PC-3 (cell line): Measurements from ENCODE around the gene OXCT1. TPM values are rescaled to one million over a fixed set of nuclear protein-coding genes. Genes with fewer than 3 reads are reported as not detected.

Experiments
- ATAC-seq: fragments of 200-7000 bp; cut with Tn5 transposase; 2 replicates; pipeline ENCODE4 v1.9.1; 2020; ENCODE audit warnings: mild to moderate bottlenecking, moderate library complexity
- BruUV-seq: library from RNA; stranded (reverse); fragments of 400-500 nt; replicated peaks from 2 replicates; lab custom pipeline; 2021; lab: Mats Ljungman, UMichigan
- CTCF ChIA-PET: fragments of 300-600 bp; sonication (Branson Sonifier 250); formaldehyde crosslinking; loops from one replicate; lab custom pipeline; 2022; ENCODE audit warnings: antibody characterized with exemption; lab: Charles Lee
- POLR2A ChIA-PET: fragments of 300-600 bp; sonication (Branson Sonifier 250); formaldehyde crosslinking; loops from one replicate; lab custom pipeline; 2022; ENCODE audit warnings: antibody characterized with exemption; ENCODE audit not compliant: unreplicated experiment; lab: Charles Lee
- DNase-seq: peaks from one replicate; pipeline ENCODE4 v3.0.0-alpha.2; 2015
- H2AFZ ChIP-seq: fragments of 300-600 bp; sonication (generic); 2 replicates; pipeline ENCODE4 v1.6.0; 2016; ENCODE audit warnings: antibody characterized with exemption, low read length
- H3F3A ChIP-seq: fragments of 300-600 bp; sonication (generic); one replicate; pipeline ENCODE4 v1.6.0; 2017; ENCODE audit warnings: antibody characterized with exemption, low read length, control low read depth, mild to moderate bottlenecking; ENCODE audit not compliant: unreplicated experiment
- H3K27ac ChIP-seq: fragments of 300-600 bp; sonication (generic); 2 replicates; pipeline ENCODE4 v1.5.1; 2016; ENCODE audit warnings: mild to moderate bottlenecking, low read length
- H3K27me3 ChIP-seq: fragments of 300-600 bp; sonication (generic); 2 replicates; pipeline ENCODE4 v1.6.1; 2016; ENCODE audit warnings: low read length, mixed read lengths
- H3K36me3 ChIP-seq: fragments of 300-600 bp; sonication (generic); 2 replicates; pipeline ENCODE4 v1.6.1; 2016; ENCODE audit warnings: low read depth, mixed run types, low read length, mixed read lengths
- H3K4me1 ChIP-seq: fragments of 300-600 bp; sonication (generic); 2 replicates; pipeline ENCODE4 v1.5.1; 2016; ENCODE audit warnings: low read length; ENCODE audit not compliant: insufficient read depth
- H3K4me2 ChIP-seq: fragments of 300-600 bp; sonication (generic); 2 replicates; pipeline ENCODE4 v1.6.0; 2016; ENCODE audit warnings: low read length
- H3K4me3 ChIP-seq: fragments of 300-600 bp; sonication (generic); 2 replicates; pipeline ENCODE4 v1.5.1; 2016; ENCODE audit warnings: mild to moderate bottlenecking, low read length, mixed read lengths
- H3K79me2 ChIP-seq: fragments of 300-600 bp; sonication (generic); 2 replicates; pipeline ENCODE4 v1.6.1; 2017; ENCODE audit warnings: low read length, mixed read lengths
- H3K9ac ChIP-seq: fragments of 300-600 bp; sonication (generic); 2 replicates; pipeline ENCODE4 v1.6.0; 2016; ENCODE audit warnings: mild to moderate bottlenecking, low read length
- H3K9me2 ChIP-seq: fragments of 300-600 bp; sonication (generic); replicated peaks from 2 replicates; pipeline ENCODE4 v1.6.1; 2016; ENCODE audit warnings: mixed run types, low read length, mixed read lengths
- H3K9me3 ChIP-seq: fragments of 300-600 bp; sonication (generic); 2 replicates; pipeline ENCODE4 v1.6.1; 2016; ENCODE audit warnings: low read length, mixed read lengths
- H4K20me1 ChIP-seq: fragments of 300-600 bp; sonication (generic); 2 replicates; pipeline ENCODE4 v1.6.1; 2016; ENCODE audit warnings: low read length, mixed read lengths
- CTCF ChIP-seq: fragments of 300-600 bp; sonication (generic); conservative IDR thresholded peaks from 2 replicates; pipeline ENCODE4 v1.5.1; 2017; ENCODE audit warnings: antibody characterized with exemption, low read depth, mild to moderate bottlenecking, low read length
- EZH2 ChIP-seq: fragments of 300-600 bp; sonication (generic); IDR thresholded peaks from one replicate; pipeline ENCODE4 v1.6.1; 2017; ENCODE audit warnings: antibody characterized with exemption, mild to moderate bottlenecking, low read length; ENCODE audit not compliant: unreplicated experiment
- EZH2phosphoT487 ChIP-seq: fragments of 300-600 bp; sonication (generic); IDR thresholded peaks from 2 replicates; pipeline ENCODE4 v1.6.1; 2018; ENCODE audit warnings: mild to moderate bottlenecking, antibody characterized with exemption, low read length, borderline replicate concordance
- intact Hi-C: fragments of 100-400 bp; cut with micrococcal nuclease; formaldehyde crosslinking; loops from 2 replicates; pipeline ENCODE4 v1.9.0; 2023
- total RNA-seq: library from RNA; depleted of rRNA; stranded (reverse); fragments of >200 nt; gene quantifications from 2 replicates; pipeline ENCODE4 v1.2.3, GENCODE V29; 2014

OXCT1 gene
- total RNA-seq, 1 experiment from 2014 or later = 25.5 TPM

- no TSS peak for BruUV-seq
- DNase-seq (peak; percentile 52), ATAC-seq (peak; percentile 68)
- intact Hi-C loops = no loop called here
- Histone ChIP-seq H4K20me1 (no peaks in the 10 kb centered on the region), H3K79me2 (no peaks in the 10 kb centered on the region), H3K27ac (no peak overlapping the region), H3K27me3 (no peaks in the 10 kb centered on the region), H3K9me2 (no peaks in the 10 kb centered on the region), H3K9ac (no peak overlapping the region), H3K4me2 (no peak overlapping the region), H3K9me3 (peaks cover 12% of the 10 kb centered on the region), H3K36me3 (0 out of 2 replicates have a peak, but pooled peaks cover 5% of the 10 kb centered on the region), H3K4me1 (peaks cover 12% of the 10 kb centered on the region), H2AFZ (no peak overlapping the region), H3K4me3 (no peak overlapping the region), H3F3A (no peaks in the 10 kb centered on the region)
- POLR2A ChIA-PET = no interaction called here
- CTCF ChIA-PET = no interaction called here
- TF ChIP-seq EZH2 = no peak
- no peak for TF ChIP-seq EZH2phosphoT487
- no peak for TF ChIP-seq CTCF
These were observed 21.0 kb upstream of the OXCT1 start for GRCh38 chr5:41891066-41891707.

GRCh38 chr5:41885286-41885685 is 15.1 kb upstream of the OXCT1 start:
- Histone ChIP-seq H3K9me2 (no peaks in the 10 kb centered on the region), H3F3A (peaks cover 11% of the 10 kb centered on the region), H3K27ac (no peak overlapping the region), H2AFZ (no peak overlapping the region), H3K79me2 (no peaks in the 10 kb centered on the region), H3K9ac (no peak overlapping the region), H3K4me3 (no peak overlapping the region), H3K4me1 (peaks cover 28% of the 10 kb centered on the region), H3K9me3 (peaks cover 16% of the 10 kb centered on the region), H4K20me1 (no peaks in the 10 kb centered on the region), H3K4me2 (no peak overlapping the region), H3K36me3 (0 out of 2 replicates have a peak, but pooled peaks cover 5% of the 10 kb centered on the region), H3K27me3 (no peaks in the 10 kb centered on the region)
- ChIA-PET CTCF (no interaction called here), POLR2A (no interaction called here)
- intact Hi-C loops = no loop called here
- DNase-seq = no peak
- TF ChIP-seq CTCF (no peak), EZH2phosphoT487 (no peak), EZH2 (no peak)
- no peak for ATAC-seq
- BruUV-seq = no TSS peak

- intact Hi-C loops = loop anchor here (1.0 kb wide), 1 partner anchor 20 kb away; the partner anchor contains the start of gene RIMOC1
- no peaks in the 10 kb centered on the region for H4K20me1 ChIP-seq
- peak overlapping the region; percentile 63 for H3K27ac ChIP-seq
- 0 out of 2 replicates have a peak, but pooled peaks cover 5% of the 10 kb centered on the region for H3K36me3 ChIP-seq
- TF ChIP-seq EZH2 (no peak), CTCF (no peak), EZH2phosphoT487 (no peak)
- ATAC-seq (peak; percentile 98), DNase-seq (peak; percentile 93)
- CTCF ChIA-PET = interaction anchor here (0.6 kb wide), 1 partner anchor 81 kb away, joined by 3 read pairs; no protein-coding TSS in a partner anchor
- BruUV-seq = no TSS peak
- POLR2A ChIA-PET = interaction anchor here (0.6 to 0.7 kb wide), 3 partner anchors 20 to 1296 kb away, joined by 3 read pairs; partner anchors contain the start of gene RIMOC1
- peaks cover 11% of the 10 kb centered on the region for H3F3A ChIP-seq
- no peak overlapping the region for H3K9ac ChIP-seq
- H2AFZ ChIP-seq = no peak overlapping the region
- no peaks in the 10 kb centered on the region for H3K79me2 ChIP-seq
- no peaks in the 10 kb centered on the region for H3K27me3 ChIP-seq
- peaks cover 28% of the 10 kb centered on the region for H3K4me1 ChIP-seq
- H3K4me3 ChIP-seq = no peak overlapping the region
- H3K9me2 ChIP-seq = no peaks in the 10 kb centered on the region
- H3K4me2 ChIP-seq = peak overlapping the region; percentile 55
- H3K9me3 ChIP-seq = peaks cover 16% of the 10 kb centered on the region
These were observed 13.7 kb upstream of the OXCT1 start for GRCh38 chr5:41883936-41884335.
